WI38 (cell line): ENCODE results near the gene UNC119B.

Source experiments
- H3K4me3 ChIP-seq: 2 replicates; pipeline ENCODE4 v1.5.1; 2011; ENCODE audit warnings: low read depth, mild to moderate bottlenecking, control low read depth, low read length
- CTCF ChIP-seq: IDR thresholded peaks from 2 replicates; pipeline ENCODE4 v1.5.1; 2012; ENCODE audit warnings: low read depth, mild to moderate bottlenecking, control low read depth, low read length

Gene UNC119B

DNA sequence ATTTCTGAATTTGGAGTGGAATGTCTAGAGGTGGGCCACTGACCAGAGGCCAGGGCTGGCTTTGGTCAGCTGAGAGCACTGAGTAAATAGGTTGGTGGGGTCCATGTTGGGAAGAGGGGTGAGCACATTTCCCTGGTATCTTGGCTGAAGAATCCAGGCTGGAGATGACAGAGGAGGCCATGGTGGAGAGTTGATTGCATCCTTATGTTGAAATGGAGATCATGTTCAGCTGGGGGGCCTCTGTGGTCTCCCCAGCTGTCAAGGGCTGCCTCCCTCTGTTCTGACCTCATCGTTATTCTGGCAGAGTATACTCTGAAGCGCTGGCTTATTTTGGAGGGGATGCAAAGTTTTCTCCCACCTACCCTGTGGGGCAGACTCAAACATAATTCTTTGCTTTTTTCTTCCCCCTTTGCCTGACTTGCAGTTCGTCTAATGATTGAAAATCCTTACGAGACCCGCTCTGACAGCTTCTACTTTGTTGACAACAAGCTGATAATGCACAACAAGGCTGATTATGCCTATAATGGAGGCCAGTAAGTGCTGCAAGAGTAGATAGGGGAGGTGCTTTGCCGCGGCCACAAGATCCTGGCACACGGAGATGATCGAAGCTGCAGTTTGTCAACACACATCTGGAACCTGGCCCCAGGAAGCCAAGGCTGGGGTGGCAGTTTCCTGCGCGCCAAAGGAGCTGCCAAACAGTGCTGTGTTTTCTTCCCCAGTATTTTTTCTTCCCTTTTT lies 9.4 kb downstream of the UNC119B start:
- no peak for TF ChIP-seq CTCF

GRCh38 chr12:120720234-120720986 lies 10.2 kb downstream of the UNC119B start:
- no peak for TF ChIP-seq CTCF
- H3K4me3 ChIP-seq, result no peak overlapping the region

More for the DNA sequence above, 9.4 kb downstream of the UNC119B start:
- no peak overlapping the region for H3K4me3 ChIP-seq

GRCh38 chr12:120720987-120721801 lies 10.9 kb downstream of the UNC119B start:
- TF ChIP-seq CTCF, result no peak
- no peak overlapping the region for H3K4me3 ChIP-seq

DNA sequence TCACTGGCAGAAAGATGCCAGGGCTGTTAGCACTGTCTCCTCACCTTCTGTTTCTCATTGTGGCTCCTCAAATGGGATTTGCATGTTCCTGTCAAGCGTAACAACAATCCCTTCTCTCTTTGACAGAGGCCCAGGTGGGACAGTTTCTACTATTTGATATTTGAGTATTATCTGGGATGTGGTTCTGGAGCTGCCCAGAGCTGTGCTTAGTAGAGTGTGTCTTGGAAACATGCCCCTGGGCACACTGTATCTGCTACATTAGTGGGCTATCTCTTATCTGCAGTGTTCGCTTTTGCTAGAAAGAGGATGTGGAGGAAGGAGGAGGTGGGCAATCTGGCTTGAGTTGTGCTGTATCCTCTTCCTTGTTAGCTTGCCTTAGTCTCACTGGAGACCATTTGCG lies 11.6 kb downstream of the UNC119B start:
- no peak overlapping the region for H3K4me3 ChIP-seq
- TF ChIP-seq CTCF, result no peak

DNA sequence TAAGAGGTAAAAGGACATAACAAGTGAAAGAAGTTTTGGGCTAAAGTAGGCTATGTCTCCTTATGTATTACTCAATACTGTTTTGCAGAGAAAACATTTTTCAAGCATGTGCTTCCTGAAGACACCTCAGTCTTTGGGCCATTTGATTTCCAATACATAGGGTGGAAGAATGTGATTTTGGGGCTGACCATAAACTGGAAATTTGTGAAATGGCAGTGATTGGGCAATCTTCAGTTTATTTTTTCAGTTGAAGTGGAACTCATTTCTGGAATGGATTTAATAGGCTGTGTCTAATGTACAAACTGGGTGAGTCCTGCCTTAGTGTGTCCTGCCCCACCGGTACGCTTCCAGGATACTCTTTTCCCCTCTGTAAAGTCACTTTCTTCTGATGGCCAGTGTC lies 12.5 kb downstream of the UNC119B start:
- no peak for TF ChIP-seq CTCF
- H3K4me3 ChIP-seq, result no peak overlapping the region

DNA sequence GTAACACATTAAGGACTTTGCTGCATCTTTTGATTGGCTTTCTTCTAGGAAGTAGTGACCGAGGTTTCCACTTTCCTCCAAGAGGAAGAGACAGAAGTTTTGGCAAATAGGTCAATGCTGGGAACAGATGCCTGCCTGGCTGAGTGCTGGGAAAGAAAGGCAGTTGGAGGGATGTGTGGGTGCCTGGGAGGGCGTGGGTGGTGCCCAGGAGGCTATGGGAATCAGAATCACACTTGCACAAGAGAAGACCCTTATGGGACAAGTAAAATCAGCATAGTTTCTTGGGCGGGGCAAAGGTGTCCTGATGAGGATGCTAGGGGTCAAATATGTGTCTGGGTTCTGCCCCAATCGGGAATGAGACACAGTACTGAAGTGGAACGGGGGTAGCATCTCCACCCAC lies 14.5 kb downstream of the UNC119B start:
- no peak overlapping the region for H3K4me3 ChIP-seq
- TF ChIP-seq CTCF, result no peak

DNA sequence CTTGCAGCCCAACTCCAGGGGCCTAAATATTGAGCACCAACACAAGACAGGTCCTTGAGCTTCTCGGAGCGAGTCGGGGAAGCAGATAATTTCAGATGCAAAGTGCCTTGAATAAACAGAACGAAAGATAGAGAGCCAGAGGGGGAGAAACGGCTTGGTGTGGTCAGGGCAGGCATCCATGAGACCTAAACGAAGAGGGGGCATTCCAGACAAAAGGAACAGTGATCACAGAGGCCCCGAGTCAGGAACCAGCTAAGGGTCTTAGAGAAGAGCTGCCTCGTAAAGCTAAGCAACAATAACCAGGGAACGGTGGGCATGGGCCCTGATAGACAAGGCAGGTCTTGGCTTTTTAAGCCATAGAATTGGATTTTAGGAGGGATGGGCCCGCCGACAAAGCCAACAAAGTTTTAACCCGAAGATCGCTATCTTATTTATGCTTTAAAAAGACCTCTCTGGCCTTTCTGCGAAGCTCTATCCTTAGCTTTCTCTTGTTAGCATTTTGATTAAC lies 14.9 kb downstream of the UNC119B start:
- no peak for TF ChIP-seq CTCF
- peak overlapping the region; percentile 72 for H3K4me3 ChIP-seq
